Measurements from ENCODE around the gene PTPRA.

- TF ChIP-seq, protein P1, sequence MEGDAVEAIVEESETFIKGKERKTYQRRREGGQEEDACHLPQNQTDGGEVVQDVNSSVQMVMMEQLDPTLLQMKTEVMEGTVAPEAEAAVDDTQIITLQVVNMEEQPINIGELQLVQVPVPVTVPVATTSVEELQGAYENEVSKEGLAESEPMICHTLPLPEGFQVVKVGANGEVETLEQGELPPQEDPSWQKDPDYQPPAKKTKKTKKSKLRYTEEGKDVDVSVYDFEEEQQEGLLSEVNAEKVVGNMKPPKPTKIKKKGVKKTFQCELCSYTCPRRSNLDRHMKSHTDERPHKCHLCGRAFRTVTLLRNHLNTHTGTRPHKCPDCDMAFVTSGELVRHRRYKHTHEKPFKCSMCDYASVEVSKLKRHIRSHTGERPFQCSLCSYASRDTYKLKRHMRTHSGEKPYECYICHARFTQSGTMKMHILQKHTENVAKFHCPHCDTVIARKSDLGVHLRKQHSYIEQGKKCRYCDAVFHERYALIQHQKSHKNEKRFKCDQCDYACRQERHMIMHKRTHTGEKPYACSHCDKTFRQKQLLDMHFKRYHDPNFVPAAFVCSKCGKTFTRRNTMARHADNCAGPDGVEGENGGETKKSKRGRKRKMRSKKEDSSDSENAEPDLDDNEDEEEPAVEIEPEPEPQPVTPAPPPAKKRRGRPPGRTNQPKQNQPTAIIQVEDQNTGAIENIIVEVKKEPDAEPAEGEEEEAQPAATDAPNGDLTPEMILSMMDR (IDR thresholded peaks at IDR 0.05; ENCODE audit: control extremely low read depth in 1 of 3, insufficient read depth in 1 of 3, low read depth in 1 of 3, low read length in 3 of 3), result no peak
- TF ChIP-seq EZH2 (IDR thresholded peaks at IDR 0.05; ENCODE audit: low read depth, low read length, severe bottlenecking) (no peak), GABPA (IDR thresholded peaks at IDR 0.05; ENCODE audit: borderline replicate concordance, insufficient read depth, low read length) (no peak), YY1 (IDR thresholded peaks at IDR 0.05; ENCODE audit: low read depth, low read length) (no peak)
These were observed 26.6 kb upstream of the PTPRA start for GRCh38 chr20:2846698-2847097.
